Measurements from ENCODE around the gene TPSD1. TPM values are rescaled to one million over a fixed set of nuclear protein-coding genes. Genes with fewer than 3 reads are reported as not detected.
"Not testable (repeated sequence)": the region's sequence is repeated elsewhere in the genome, so short reads cannot be mapped to it uniquely, and the experiment has no call there.

The TPSD1 gene
- total and polyA plus RNA-seq, 10 of the 15 experiments (the other 5 are each of a cell fraction or from before 2014, with no cell fraction given), result not detected

DNA sequence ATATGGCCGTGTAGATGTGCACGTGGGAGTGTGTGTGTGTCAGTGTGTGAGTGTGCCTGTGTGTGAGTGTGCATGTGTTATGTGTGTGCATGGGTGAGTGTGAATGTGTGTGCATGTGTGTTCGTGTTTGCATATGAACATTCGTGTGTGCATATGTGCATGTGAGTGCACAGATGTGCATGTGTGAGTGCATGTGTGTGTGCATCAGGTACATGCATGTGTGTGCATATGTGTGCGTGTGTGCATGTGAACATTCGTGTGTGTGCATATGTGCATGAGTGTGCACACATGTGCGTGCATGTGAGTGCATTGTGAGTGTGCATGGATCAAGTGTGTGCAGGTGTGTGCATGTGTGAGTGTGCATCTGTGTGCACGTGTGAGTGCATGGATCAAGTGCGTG, 17.9 kb upstream of the TPSD1 start:
- ChIA-PET SMC1A (ENCODE audit: uncharacterized antibody, unreplicated experiment) (no interaction called here), CTCF (no interaction called here), POLR2A (no interaction called here), RAD21 (ENCODE audit: unreplicated experiment) (no interaction called here)
- Histone ChIP-seq H2AFZ (ENCODE audit: control insufficient read depth, low read depth, low read length) (no peak overlapping the region), H3K4me2 (ENCODE audit: control insufficient read depth, insufficient read depth) (no peak overlapping the region), H4K20me1 (ENCODE audit: control insufficient read depth, insufficient read depth) (no peaks in the 10 kb centered on the region), H3K27me3 (replicated peaks in 1 of 2; ENCODE audit: control insufficient read depth in 2 of 2, insufficient read depth in 2 of 2, low read length in 1 of 2) (no peaks in the 10 kb centered on the region), H3K79me2 (ENCODE audit: control insufficient read depth, insufficient read depth, low read length) (no peaks in the 10 kb centered on the region), H3K4me3 (no peak overlapping the region), H3K36me3 (ENCODE audit: control insufficient read depth in 2 of 2, insufficient read depth in 2 of 2, low read length in 1 of 2) (no peaks in the 10 kb centered on the region), H3K9me3 (replicated peaks; ENCODE audit: control insufficient read depth, insufficient read depth, low read length) (no peaks in the 10 kb centered on the region), H3K4me1 (ENCODE audit: control insufficient read depth, insufficient read depth, low read length) (no peaks in the 10 kb centered on the region), H3K27ac (ENCODE audit: control insufficient read depth, insufficient read depth) (no peak overlapping the region), H3K9ac (ENCODE audit: control insufficient read depth, insufficient read depth, low read length) (no peak overlapping the region)
- FAIRE-seq (no peak), DNase-seq (ENCODE audit: low read depth, low spot score) (peak; percentile 4), ATAC-seq (no peak)
- BruUV-seq (replicated peaks), result no TSS peak
- WGBS (ENCODE audit: insufficient coverage, insufficient replicate concordance, low lambda C conversion rate, missing lambda C conversion rate), result 51% methylated on average over 9 of the region's 9 CpGs
- intact Hi-C loops (cut with micrococcal nuclease; ENCODE audit: unreplicated experiment) (no loop called here), in situ Hi-C loops (cut with MboI) (no loop called here)
- TF ChIP-seq, protein P1, sequence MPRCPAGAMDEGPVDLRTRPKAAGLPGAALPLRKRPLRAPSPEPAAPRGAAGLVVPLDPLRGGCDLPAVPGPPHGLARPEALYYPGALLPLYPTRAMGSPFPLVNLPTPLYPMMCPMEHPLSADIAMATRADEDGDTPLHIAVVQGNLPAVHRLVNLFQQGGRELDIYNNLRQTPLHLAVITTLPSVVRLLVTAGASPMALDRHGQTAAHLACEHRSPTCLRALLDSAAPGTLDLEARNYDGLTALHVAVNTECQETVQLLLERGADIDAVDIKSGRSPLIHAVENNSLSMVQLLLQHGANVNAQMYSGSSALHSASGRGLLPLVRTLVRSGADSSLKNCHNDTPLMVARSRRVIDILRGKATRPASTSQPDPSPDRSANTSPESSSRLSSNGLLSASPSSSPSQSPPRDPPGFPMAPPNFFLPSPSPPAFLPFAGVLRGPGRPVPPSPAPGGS (IDR thresholded peaks at IDR 0.05; ENCODE audit: borderline replicate concordance, insufficient read depth, low read depth, low read length, poor library complexity, severe bottlenecking), result peak; percentile 34
- TF ChIP-seq, protein P2, sequence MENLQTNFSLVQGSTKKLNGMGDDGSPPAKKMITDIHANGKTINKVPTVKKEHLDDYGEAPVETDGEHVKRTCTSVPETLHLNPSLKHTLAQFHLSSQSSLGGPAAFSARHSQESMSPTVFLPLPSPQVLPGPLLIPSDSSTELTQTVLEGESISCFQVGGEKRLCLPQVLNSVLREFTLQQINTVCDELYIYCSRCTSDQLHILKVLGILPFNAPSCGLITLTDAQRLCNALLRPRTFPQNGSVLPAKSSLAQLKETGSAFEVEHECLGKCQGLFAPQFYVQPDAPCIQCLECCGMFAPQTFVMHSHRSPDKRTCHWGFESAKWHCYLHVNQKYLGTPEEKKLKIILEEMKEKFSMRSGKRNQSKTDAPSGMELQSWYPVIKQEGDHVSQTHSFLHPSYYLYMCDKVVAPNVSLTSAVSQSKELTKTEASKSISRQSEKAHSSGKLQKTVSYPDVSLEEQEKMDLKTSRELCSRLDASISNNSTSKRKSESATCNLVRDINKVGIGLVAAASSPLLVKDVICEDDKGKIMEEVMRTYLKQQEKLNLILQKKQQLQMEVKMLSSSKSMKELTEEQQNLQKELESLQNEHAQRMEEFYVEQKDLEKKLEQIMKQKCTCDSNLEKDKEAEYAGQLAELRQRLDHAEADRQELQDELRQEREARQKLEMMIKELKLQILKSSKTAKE (IDR thresholded peaks at IDR 0.05; ENCODE audit: low read depth, poor library complexity, severe bottlenecking), result no peak

DNA sequence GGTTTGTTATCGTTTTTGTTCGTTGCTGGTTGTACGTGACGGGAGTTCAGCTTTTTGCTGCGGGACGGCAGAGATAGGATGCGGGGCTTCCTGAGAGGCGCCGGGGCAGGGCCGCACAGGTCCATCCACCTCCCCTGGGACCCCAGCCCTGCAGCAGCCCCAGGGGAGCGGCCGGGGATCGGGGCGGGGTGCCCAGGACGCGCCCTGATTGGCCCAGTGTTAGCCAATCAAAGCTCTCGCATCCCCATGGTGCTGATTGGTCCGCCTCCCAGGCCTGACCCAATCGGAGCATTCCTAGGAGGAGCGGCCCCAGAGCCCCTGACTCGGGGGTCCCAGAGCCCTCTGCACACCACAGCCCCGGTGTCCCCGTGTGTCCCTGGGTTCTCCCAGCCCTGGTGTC, 17.0 kb upstream of the TPSD1 start:
- H3K27me3 ChIP-seq (replicated peaks in 1 of 2; ENCODE audit: control insufficient read depth in 2 of 2, insufficient read depth in 2 of 2, low read length in 1 of 2); ATAC-seq; H3K9me3 ChIP-seq (replicated peaks; ENCODE audit: control insufficient read depth, insufficient read depth, low read length); H3K4me3 ChIP-seq; SMC1A ChIA-PET (ENCODE audit: uncharacterized antibody, unreplicated experiment); H3K4me2 ChIP-seq (ENCODE audit: control insufficient read depth, insufficient read depth); H4K20me1 ChIP-seq (ENCODE audit: control insufficient read depth, insufficient read depth); BruUV-seq (replicated peaks); H2AFZ ChIP-seq (ENCODE audit: control insufficient read depth, low read depth, low read length); H3K27ac ChIP-seq (ENCODE audit: control insufficient read depth, insufficient read depth); POLR2A ChIA-PET; RAD21 ChIA-PET (ENCODE audit: unreplicated experiment); FAIRE-seq; intact Hi-C loops (cut with micrococcal nuclease; ENCODE audit: unreplicated experiment); in situ Hi-C loops (cut with MboI); H3K4me1 ChIP-seq (ENCODE audit: control insufficient read depth, insufficient read depth, low read length); DNase-seq (ENCODE audit: low read depth, low spot score); H3K9ac ChIP-seq (ENCODE audit: control insufficient read depth, insufficient read depth, low read length); CTCF ChIA-PET; H3K79me2 ChIP-seq (ENCODE audit: control insufficient read depth, insufficient read depth, low read length); H3K36me3 ChIP-seq (ENCODE audit: control insufficient read depth in 2 of 2, insufficient read depth in 2 of 2, low read length in 1 of 2): not testable (repeated sequence)
- 72% methylated on average over 10 of the region's 23 CpGs for WGBS (ENCODE audit: insufficient coverage, insufficient replicate concordance, low lambda C conversion rate, missing lambda C conversion rate)

DNA sequence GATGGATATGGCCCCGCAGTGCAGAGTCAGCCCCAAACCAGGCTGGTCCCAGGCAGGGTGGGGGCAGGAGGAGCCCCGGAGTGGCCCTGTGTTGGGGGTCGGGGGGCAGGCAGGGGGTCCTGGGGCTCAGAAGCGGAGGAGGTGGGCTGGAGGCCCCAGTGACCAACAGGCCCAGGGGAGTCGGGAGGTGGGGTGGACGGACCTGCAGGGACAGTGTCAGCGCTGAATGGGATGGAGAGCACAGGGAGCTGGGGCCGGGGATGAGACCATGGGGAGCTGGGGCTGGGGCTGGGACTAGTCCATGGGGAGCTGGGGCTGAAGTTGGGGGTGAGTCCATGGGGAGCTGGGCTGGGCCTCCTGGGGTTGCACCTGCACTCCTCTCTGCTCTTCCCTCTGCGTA, 16.3 kb upstream of the TPSD1 start:
- not testable (repeated sequence) for H3K4me2 ChIP-seq (ENCODE audit: control insufficient read depth, insufficient read depth)

More for the DNA sequence above, 16.3 kb upstream of the TPSD1 start:
- BruUV-seq (replicated peaks); H3K9me3 ChIP-seq (replicated peaks; ENCODE audit: control insufficient read depth, insufficient read depth, low read length); H3K4me3 ChIP-seq; H3K36me3 ChIP-seq (ENCODE audit: control insufficient read depth in 2 of 2, insufficient read depth in 2 of 2, low read length in 1 of 2); DNase-seq (ENCODE audit: low read depth, low spot score); SMC1A ChIA-PET (ENCODE audit: uncharacterized antibody, unreplicated experiment); POLR2A ChIA-PET; in situ Hi-C loops (cut with MboI); RAD21 ChIA-PET (ENCODE audit: unreplicated experiment); FAIRE-seq; H3K4me1 ChIP-seq (ENCODE audit: control insufficient read depth, insufficient read depth, low read length); H3K9ac ChIP-seq (ENCODE audit: control insufficient read depth, insufficient read depth, low read length); H3K27ac ChIP-seq (ENCODE audit: control insufficient read depth, insufficient read depth); H3K27me3 ChIP-seq (replicated peaks in 1 of 2; ENCODE audit: control insufficient read depth in 2 of 2, insufficient read depth in 2 of 2, low read length in 1 of 2); ATAC-seq; H4K20me1 ChIP-seq (ENCODE audit: control insufficient read depth, insufficient read depth); intact Hi-C loops (cut with micrococcal nuclease; ENCODE audit: unreplicated experiment); CTCF ChIA-PET; H2AFZ ChIP-seq (ENCODE audit: control insufficient read depth, low read depth, low read length); H3K79me2 ChIP-seq (ENCODE audit: control insufficient read depth, insufficient read depth, low read length): not testable (repeated sequence)
- 30% methylated on average over 6 of the region's 9 CpGs for WGBS (ENCODE audit: insufficient coverage, insufficient replicate concordance, low lambda C conversion rate, missing lambda C conversion rate)
